Smooth muscle cell of the coronary artery (primary cell): ENCODE measurements around the gene NPLOC4. TPM values are rescaled to one million over a fixed set of nuclear protein-coding genes. Genes with fewer than 3 reads are reported as not detected.

Experiments
- total RNA-seq: library from RNA; depleted of rRNA; stranded (reverse); fragments of >200 nt; gene quantifications from 2 replicates; pipeline ENCODE4 v1.2.3, GENCODE V29; 2014; ENCODE audit warnings: low replicate concordance

Gene NPLOC4
- total RNA-seq = 79.9 and 84.7 TPM in 2 replicates

GRCh38 chr17:81636505-81637288, at the start of gene NPLOC4, which contains the start of gene TSPAN10:
Gene NPLOC4, minus strand, starts transcription at chr17:81637112. Its CDS starts 182 bp downstream, at chr17:81636930.
Gene TSPAN10, plus strand, starts transcription at chr17:81637196. Its CDS starts 5,217 bp downstream, at chr17:81642413.

GRCh38 chr17:81683584-81684441, 46.9 kb upstream of the NPLOC4 start, which contains the start of the genes ARL16 and HGS:
Gene ARL16, minus strand, starts transcription at chr17:81683797. Its CDS starts 44 bp downstream, at chr17:81683753.
Gene HGS, plus strand, starts transcription at chr17:81684011. Its CDS starts 56 bp downstream, at chr17:81684067.

GRCh38 chr17:81666342-81667191, 29.7 kb upstream of the NPLOC4 start, which contains the start of the genes CCDC137 and OXLD1:
Gene CCDC137, plus strand, starts transcription at chr17:81666737. Its CDS starts 30 bp downstream, at chr17:81666767.
Gene OXLD1, minus strand, starts transcription at chr17:81666605. Its CDS starts 28 bp downstream, at chr17:81666577.

GRCh38 chr17:81656118-81656743, 19.3 kb upstream of the NPLOC4 start, which contains the start of gene PDE6G:
Gene PDE6G, minus strand, starts transcription at chr17:81656542. Its CDS starts 3,237 bp downstream, at chr17:81653305.

GRCh38 chr17:81552244-81553017, 84.5 kb downstream of the NPLOC4 start, which contains the start of gene FAAP100:
Gene FAAP100, minus strand, starts transcription at chr17:81552353. Its CDS starts 23 bp downstream, at chr17:81552330.

GRCh38 chr17:81527591-81528383, 109.1 kb downstream of the NPLOC4 start, which contains the start of gene FSCN2:
Gene FSCN2, plus strand, starts transcription at chr17:81528377. Its CDS starts 155 bp downstream, at chr17:81528532.

GRCh38 chr17:81512562-81513371, 124.1 kb downstream of the NPLOC4 start, which contains the start of gene ACTG1:
Gene ACTG1, minus strand, starts transcription at chr17:81512799. Its CDS starts 445 bp downstream, at chr17:81512354.

Other genes starting within 250 kb of the NPLOC4 start
- gene BAHCC1, start 241.7 kb downstream of the NPLOC4 start, total RNA-seq = 1.6 and 3.8 TPM in 2 replicates
- gene ACTG1, start 124.3 kb downstream of the NPLOC4 start, total RNA-seq = 10,136 and 11,456 TPM in 2 replicates
- 1.1 and 3.2 TPM in 2 replicates for gene FSCN2, start 108.7 kb downstream of the NPLOC4 start, total RNA-seq
- 14.3 and 23.5 TPM in 2 replicates for gene FAAP100, start 84.8 kb downstream of the NPLOC4 start, total RNA-seq
- gene TSPAN10, start 84 bp upstream of the NPLOC4 start, total RNA-seq = 0.30 and 2.0 TPM in 2 replicates
- gene PDE6G, start 19.4 kb upstream of the NPLOC4 start, total RNA-seq = 0.23 and 0.35 TPM in 2 replicates
- 26.7 and 35.1 TPM in 2 replicates for gene OXLD1, start 29.5 kb upstream of the NPLOC4 start, total RNA-seq
- gene CCDC137, start 29.6 kb upstream of the NPLOC4 start, total RNA-seq = 3.3 and 7.1 TPM in 2 replicates
- gene ARL16, start 46.7 kb upstream of the NPLOC4 start, total RNA-seq = 16.7 and 42.8 TPM in 2 replicates
- 53.1 and 66.2 TPM in 2 replicates for gene HGS, start 46.9 kb upstream of the NPLOC4 start, total RNA-seq
- 2.0 and 12.9 TPM in 2 replicates for gene MRPL12, start 66.3 kb upstream of the NPLOC4 start, total RNA-seq
- 4.7 and 11.3 TPM in 2 replicates for gene SLC25A10, start 75.2 kb upstream of the NPLOC4 start, total RNA-seq
- gene GCGR, start 167.0 kb upstream of the NPLOC4 start, total RNA-seq = not detected in 2 replicates
- gene MCRIP1, start 196.2 kb upstream of the NPLOC4 start, total RNA-seq = 85.4 and 140 TPM in 2 replicates
- 0.15 TPM in 1 of 2 replicates, not detected in the other for gene PPP1R27, start 197.9 kb upstream of the NPLOC4 start, total RNA-seq
- gene P4HB, start 223.4 kb upstream of the NPLOC4 start, total RNA-seq = 997 and 1,224 TPM in 2 replicates
- gene ARHGDIA, start 234.2 kb upstream of the NPLOC4 start, total RNA-seq = 31.6 and 123 TPM in 2 replicates